Astrocyte (in vitro differentiated cells and primary cell): ENCODE measurements around the gene FAM209B. TPM values are rescaled to one million over a fixed set of nuclear protein-coding genes. Genes with fewer than 3 reads are reported as not detected.
"Not testable (repeated sequence)": the region's sequence is repeated elsewhere in the genome, so short reads cannot be mapped to it uniquely, and the experiment has no call there.

ENCODE experiments used
- DNase-seq: peaks from one replicate; pipeline ENCODE4 v3.0.0-alpha.2; 2010; ENCODE audit warnings: low read depth
- FAIRE-seq: peaks from 2 replicates; lab custom pipeline; 2011; peaks lifted over from hg19 to GRCh38; lab: Jason Lieb, UNC
- H2AFZ ChIP-seq: 2 replicates; pipeline ENCODE4 v1.6.0; 2012; ENCODE audit warnings: low read depth, low read length, inconsistent platforms
- H3K27ac ChIP-seq: 2 replicates; pipeline ENCODE4 v1.5.1; 2011; ENCODE audit warnings: low read depth, low read length, inconsistent platforms
- H3K27me3 ChIP-seq: 2 replicates; pipeline ENCODE4 v1.6.0; 2011; ENCODE audit warnings: low read length, inconsistent platforms; ENCODE audit not compliant: insufficient read depth
- H3K36me3 ChIP-seq: 2 replicates; pipeline ENCODE4 v1.5.1; 2011; ENCODE audit warnings: low read length, inconsistent platforms; ENCODE audit not compliant: insufficient read depth
- H3K4me1 ChIP-seq: 2 replicates; pipeline ENCODE4 v1.5.1; 2011; ENCODE audit warnings: low read length, inconsistent platforms; ENCODE audit not compliant: insufficient read depth
- H3K4me2 ChIP-seq: 2 replicates; pipeline ENCODE4 v1.6.0; 2012; ENCODE audit warnings: low read length, inconsistent platforms
- H3K4me3 ChIP-seq: 2 replicates; pipeline ENCODE4 v1.5.1; 2011; ENCODE audit warnings: low read depth, mild to moderate bottlenecking, low read length, inconsistent platforms; ENCODE audit not compliant: insufficient read depth
- H3K79me2 ChIP-seq: 2 replicates; pipeline ENCODE4 v1.6.0; 2012; ENCODE audit warnings: mild to moderate bottlenecking, low read length, inconsistent platforms; ENCODE audit not compliant: insufficient read depth
- H3K9ac ChIP-seq: 2 replicates; pipeline ENCODE4 v1.6.0; 2012; ENCODE audit warnings: mild to moderate bottlenecking, low read length, inconsistent platforms
- H3K9me3 ChIP-seq: 2 replicates; pipeline ENCODE4 v1.5.1; 2012; ENCODE audit warnings: low read depth, mild to moderate bottlenecking, low read length, inconsistent platforms; ENCODE audit not compliant: insufficient read depth
- H4K20me1 ChIP-seq: 2 replicates; pipeline ENCODE4 v1.6.0; 2012; ENCODE audit warnings: low read length, inconsistent platforms; ENCODE audit not compliant: insufficient read depth
- H3K27ac Mint-ChIP-seq: one replicate; pipeline ENCODE4 v1.8.0; 2021; ENCODE audit warnings: mild to moderate bottlenecking, mixed read lengths; ENCODE audit not compliant: unreplicated experiment
- H3K27me3 Mint-ChIP-seq: one replicate; pipeline ENCODE4 v1.8.0; 2021; ENCODE audit warnings: low read depth, mixed read lengths; ENCODE audit not compliant: unreplicated experiment
- H3K36me3 Mint-ChIP-seq: one replicate; pipeline ENCODE4 v1.8.0; 2021; ENCODE audit warnings: low read depth, mixed read lengths; ENCODE audit not compliant: unreplicated experiment
- H3K4me1 Mint-ChIP-seq: one replicate; pipeline ENCODE4 v1.8.0; 2021; ENCODE audit warnings: low read depth, mixed read lengths; ENCODE audit not compliant: unreplicated experiment
- H3K4me3 Mint-ChIP-seq: one replicate; pipeline ENCODE4 v1.8.0; 2021; ENCODE audit warnings: mild to moderate bottlenecking, moderate library complexity, mixed read lengths; ENCODE audit not compliant: unreplicated experiment
- H3K9me3 Mint-ChIP-seq: one replicate; pipeline ENCODE4 v1.8.0; 2021; ENCODE audit warnings: mild to moderate bottlenecking, mixed read lengths; ENCODE audit not compliant: unreplicated experiment
- CTCF ChIP-seq: IDR thresholded peaks from 2 replicates; pipeline ENCODE4 v1.5.1; 2011; ENCODE audit warnings: low read depth, mild to moderate bottlenecking, inconsistent platforms, low read length, moderate library complexity; ENCODE audit not compliant: insufficient read depth
- EZH2 ChIP-seq: IDR thresholded peaks from 2 replicates; pipeline ENCODE4 v1.6.1; 2012; ENCODE audit warnings: mild to moderate bottlenecking, low read length, inconsistent platforms; ENCODE audit not compliant: insufficient read depth
- total RNA-seq: library from RNA; stranded (reverse); gene quantifications from 2 replicates; pipeline ENCODE4 v1.2.1, GENCODE V29; 2021

The FAM209B gene
- total RNA-seq, 1 donor from 2014 or later, result not detected

- H3K9ac ChIP-seq, result no peak overlapping the region
- TF ChIP-seq CTCF (no peak), EZH2 (no peak)
- Mint-ChIP-seq H3K27me3 (peaks cover 9% of the 10 kb centered on the region), H3K9me3 (peaks cover 6% of the 10 kb centered on the region), H3K4me3 (no peak overlapping the region), H3K27ac (no peak overlapping the region), H3K4me1 (peaks cover 10% of the 10 kb centered on the region), H3K36me3 (no peaks in the 10 kb centered on the region)
- no peaks in the 10 kb centered on the region for H3K9me3 ChIP-seq
- no peak overlapping the region for H3K4me2 ChIP-seq
- no peak for FAIRE-seq
- no peak overlapping the region for H3K27ac ChIP-seq
- H3K4me3 ChIP-seq, result no peak overlapping the region
- H2AFZ ChIP-seq, result no peak overlapping the region
- H3K4me1 ChIP-seq, result peaks cover 5% of the 10 kb centered on the region
- H4K20me1 ChIP-seq, result no peaks in the 10 kb centered on the region
- H3K79me2 ChIP-seq, result no peaks in the 10 kb centered on the region
- no peaks in the 10 kb centered on the region for H3K27me3 ChIP-seq
- H3K36me3 ChIP-seq, result no peaks in the 10 kb centered on the region
- DNase-seq, result no peak
These were observed 25.9 kb downstream of the FAM209B start for GRCh38 chr20:56558968-56559367.

- not testable (repeated sequence) for H4K20me1 ChIP-seq, H3K4me2 ChIP-seq, H3K27ac Mint-ChIP-seq, H3K27me3 Mint-ChIP-seq, H3K27ac ChIP-seq, DNase-seq, H3K9me3 ChIP-seq, FAIRE-seq, H3K9me3 Mint-ChIP-seq, H3K27me3 ChIP-seq, H3K36me3 ChIP-seq, H2AFZ ChIP-seq, H3K79me2 ChIP-seq, H3K4me3 Mint-ChIP-seq, H3K4me1 Mint-ChIP-seq, H3K4me1 ChIP-seq, H3K9ac ChIP-seq, H3K36me3 Mint-ChIP-seq, H3K4me3 ChIP-seq
These were observed 31.5 kb downstream of the FAM209B start for GRCh38 chr20:56564526-56564925.

GRCh38 chr20:56565511-56565910 is 32.5 kb downstream of the FAM209B start:
- Histone ChIP-seq H3K4me2 (no peak overlapping the region), H2AFZ (no peak overlapping the region), H3K27me3 (no peaks in the 10 kb centered on the region), H3K9ac (no peak overlapping the region), H3K4me3 (no peak overlapping the region), H3K4me1 (no peaks in the 10 kb centered on the region), H3K36me3 (no peaks in the 10 kb centered on the region), H3K79me2 (no peaks in the 10 kb centered on the region), H3K27ac (no peak overlapping the region), H3K9me3 (no peaks in the 10 kb centered on the region), H4K20me1 (no peaks in the 10 kb centered on the region)
- DNase-seq (no peak), FAIRE-seq (no peak)
- no peak overlapping the region for H3K27ac Mint-ChIP-seq
- no peak overlapping the region for H3K4me3 Mint-ChIP-seq
- no peak for TF ChIP-seq CTCF
- TF ChIP-seq EZH2, result no peak
- no peaks in the 10 kb centered on the region for H3K27me3 Mint-ChIP-seq
- no peaks in the 10 kb centered on the region for H3K9me3 Mint-ChIP-seq
- no peaks in the 10 kb centered on the region for H3K4me1 Mint-ChIP-seq
- H3K36me3 Mint-ChIP-seq, result no peaks in the 10 kb centered on the region
